Measurements from ENCODE around the gene FERMT1.
"Not testable (repeated sequence)": the region's sequence is repeated elsewhere in the genome, so short reads cannot be mapped to it uniquely, and the experiment has no call there.

FERMT1 gene

GRCh38 chr20:6040540-6040939 lies 82.3 kb downstream of the FERMT1 start:
- no peak for DNase-seq (ENCODE audit: extremely low read depth, low read depth)
- TF ChIP-seq CTCF (IDR thresholded peaks at IDR 0.05; ENCODE audit: low read depth, low read length): no peak

GRCh38 chr20:6039766-6040165 lies 83.1 kb downstream of the FERMT1 start:
- DNase-seq (ENCODE audit: extremely low read depth, low read depth): no peak
- TF ChIP-seq CTCF (IDR thresholded peaks at IDR 0.05; ENCODE audit: low read depth, low read length): no peak

DNA sequence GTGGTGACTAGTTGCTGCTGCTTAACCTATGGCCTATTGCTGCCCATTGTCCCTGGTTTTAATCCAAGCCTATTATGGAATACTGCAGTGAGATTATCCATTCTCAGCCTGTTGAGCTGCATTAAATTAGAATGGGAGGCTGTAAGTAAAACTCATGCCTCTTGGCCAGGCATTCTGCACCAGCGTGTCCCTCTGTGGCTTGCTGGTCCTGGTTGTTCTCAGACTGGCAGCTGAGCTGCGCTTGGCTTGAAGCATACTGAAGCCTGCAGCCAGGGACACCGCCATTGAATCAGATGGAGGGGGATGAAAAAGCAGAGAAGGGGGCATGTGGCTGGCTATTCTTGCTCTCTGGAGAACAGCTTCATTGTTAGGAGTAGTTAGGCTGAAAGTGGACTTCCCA lies 84.6 kb downstream of the FERMT1 start:
- no peak for TF ChIP-seq CTCF (IDR thresholded peaks at IDR 0.05; ENCODE audit: low read depth, low read length)
- DNase-seq (ENCODE audit: extremely low read depth, low read depth): no peak

DNA sequence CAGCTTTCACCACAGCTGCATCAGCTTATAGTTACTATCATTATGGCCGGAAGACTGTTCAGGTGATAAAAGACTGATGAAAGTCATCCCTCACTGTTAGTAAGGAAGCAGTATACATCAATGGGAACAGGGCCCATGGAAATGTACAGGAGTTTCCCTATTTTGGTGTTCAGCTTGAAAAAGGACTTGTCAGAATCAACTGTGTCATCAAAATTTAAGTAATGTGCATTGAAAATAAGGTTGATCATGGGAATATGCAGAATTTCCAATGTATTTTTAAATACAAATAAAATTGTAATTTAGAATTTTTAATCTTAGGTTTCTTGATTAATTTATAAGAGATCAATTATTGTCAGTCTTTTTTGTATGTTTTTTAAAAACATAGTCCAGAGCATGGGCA lies 85.7 kb downstream of the FERMT1 start:
- no peak for DNase-seq (ENCODE audit: extremely low read depth, low read depth)
- no peak for TF ChIP-seq CTCF (IDR thresholded peaks at IDR 0.05; ENCODE audit: low read depth, low read length)

DNA sequence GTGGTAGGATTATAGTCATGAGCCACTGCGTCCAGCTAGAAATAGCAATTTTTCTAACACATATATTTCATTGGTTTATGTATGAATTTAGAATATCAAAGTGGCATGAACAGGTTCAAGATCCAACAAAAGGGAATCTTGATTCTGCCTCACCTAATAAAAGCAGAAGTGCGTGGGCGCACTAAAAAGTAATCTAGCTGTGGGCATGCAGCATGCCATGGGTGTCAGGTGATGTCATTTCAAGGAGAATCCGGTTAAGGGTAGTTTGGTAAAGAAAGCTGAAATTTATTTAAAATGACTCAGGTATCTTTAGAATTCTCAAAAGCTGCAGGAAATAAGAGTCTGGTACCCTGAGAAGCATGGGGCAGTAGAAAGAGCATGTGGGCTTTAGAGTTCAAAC lies 86.6 kb downstream of the FERMT1 start:
- DNase-seq (ENCODE audit: extremely low read depth, low read depth): no peak
- TF ChIP-seq CTCF (IDR thresholded peaks at IDR 0.05; ENCODE audit: low read depth, low read length): no peak

GRCh38 chr20:6034134-6034969 lies 88.5 kb downstream of the FERMT1 start:
- no peak for TF ChIP-seq CTCF (IDR thresholded peaks at IDR 0.05; ENCODE audit: low read depth, low read length)
- DNase-seq (ENCODE audit: extremely low read depth, low read depth): no peak

DNA sequence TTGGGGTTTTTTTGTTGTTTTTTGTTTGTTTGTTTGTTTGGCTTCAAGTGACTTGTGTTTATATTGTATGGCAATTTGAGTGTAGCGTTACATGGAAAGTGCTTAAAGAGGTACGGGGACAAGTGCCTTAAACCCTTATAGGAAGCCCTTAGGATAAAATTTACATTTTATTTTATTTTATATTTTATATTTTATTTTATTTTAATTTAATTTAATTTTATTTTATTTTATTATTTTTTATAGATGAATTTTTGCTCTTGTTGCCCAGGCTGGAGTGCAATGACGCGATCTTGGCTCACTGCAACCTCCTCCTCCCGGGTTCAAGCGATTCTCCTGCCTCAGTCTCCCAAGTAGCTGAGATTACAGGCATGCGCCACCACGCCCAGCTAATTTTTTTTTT lies 89.9 kb downstream of the FERMT1 start:
- not testable (repeated sequence) for DNase-seq (ENCODE audit: extremely low read depth, low read depth)
